GM21390 (cell line): ENCODE data around the gene BMP3.

Source experiments
- ATAC-seq: cut with Tn5 transposase; IDR thresholded peaks from one replicate; pipeline ENCODE4 v1.9.1; 2021; ENCODE audit not compliant: unreplicated experiment

BMP3 gene

DNA sequence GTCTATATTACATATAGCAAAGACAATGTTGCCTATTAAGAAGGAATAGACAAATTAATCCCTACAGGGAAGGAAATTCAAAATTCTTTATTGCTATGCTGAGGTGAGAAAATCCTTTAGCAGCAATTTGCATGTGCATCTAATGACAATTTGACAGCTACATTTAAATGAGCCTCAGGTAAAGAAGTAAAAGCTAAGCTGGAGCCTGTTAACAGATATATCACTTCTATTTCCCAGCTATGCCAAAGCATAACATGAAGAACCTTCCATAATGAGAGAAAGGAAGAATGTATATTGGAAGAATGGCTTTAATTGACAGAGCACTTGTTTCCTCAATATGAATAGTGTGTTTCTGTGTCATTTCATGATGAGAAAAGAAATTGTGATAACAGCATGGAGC, 71.6 kb downstream of the BMP3 start:
- no peak for ATAC-seq

DNA sequence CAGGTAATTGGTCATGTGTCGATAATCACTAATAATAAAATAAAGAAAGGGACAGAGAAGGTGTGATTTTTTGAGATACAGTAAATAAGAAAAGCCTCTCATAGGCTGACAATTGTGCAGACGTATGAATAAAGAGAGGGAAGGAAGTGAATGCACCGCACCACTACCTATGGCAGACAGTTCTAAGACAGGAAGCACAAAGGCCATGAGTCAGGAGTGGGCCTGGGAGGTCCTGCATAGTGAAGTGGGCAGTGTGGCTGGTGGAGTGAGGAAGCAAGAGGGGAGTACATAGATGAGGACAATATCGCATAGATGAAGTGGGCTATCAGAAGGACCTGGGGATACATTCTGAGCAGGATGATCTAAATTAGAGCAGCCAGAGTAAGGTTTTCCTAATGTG, 75.6 kb downstream of the BMP3 start:
- ATAC-seq, result no peak
